GM21529 (cell line): ENCODE results near the gene RAX.
A peak's percentile ranks its signal among the peaks of the same experiment; 100 is the strongest.

Experiments used
- ATAC-seq: cut with Tn5 transposase; IDR thresholded peaks from one replicate; pipeline ENCODE4 v1.9.1; 2021; ENCODE audit not compliant: unreplicated experiment

The RAX gene

DNA sequence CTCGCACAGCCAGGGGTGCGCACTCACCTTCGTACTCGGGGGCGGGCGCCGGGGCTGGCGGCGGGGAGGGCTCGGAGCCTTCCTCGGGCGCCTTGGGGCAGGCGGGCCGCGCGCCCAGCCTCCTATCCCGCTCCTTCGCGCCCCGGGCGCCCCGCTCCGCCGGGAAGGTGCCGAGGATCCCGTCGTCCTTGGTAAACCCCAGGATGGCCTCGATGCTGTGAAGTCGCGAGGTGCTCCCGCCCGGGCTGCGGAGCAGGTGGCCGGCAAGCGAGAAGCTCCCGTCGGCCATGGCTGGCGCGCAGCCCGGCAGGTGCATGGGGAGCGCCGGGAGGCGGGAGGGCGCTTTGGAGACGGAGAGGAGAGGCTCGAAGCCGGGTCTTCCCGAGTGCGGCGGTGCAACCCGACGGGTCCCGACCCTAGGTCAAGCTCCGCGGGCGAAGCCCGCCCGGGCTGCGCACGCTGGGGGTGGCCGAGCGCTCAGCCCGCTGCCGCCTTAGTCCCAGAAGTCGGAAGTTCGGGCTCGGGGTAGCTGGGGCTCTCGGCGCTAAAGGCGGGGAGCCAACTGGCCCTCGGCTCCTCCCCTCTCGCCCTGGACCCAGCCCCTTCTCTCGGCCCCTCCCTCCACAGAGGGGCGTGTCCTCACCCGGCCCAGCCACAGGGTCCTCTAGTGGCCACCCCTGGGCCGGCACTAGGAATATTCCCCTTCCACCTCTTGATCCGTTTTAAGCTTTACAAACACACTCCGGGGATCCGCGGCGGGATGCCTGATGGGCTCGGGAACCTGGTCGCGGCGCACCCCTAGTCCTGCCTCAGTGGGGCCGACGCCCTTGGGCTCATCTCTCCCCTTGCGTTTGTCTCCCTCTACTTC is at the start of gene RAX:
RAX (minus strand) TSS at position 564 of the 868 bp plus-strand sequence; CDS start at position 316, 248 bp downstream.
- ATAC-seq = no peak

DNA sequence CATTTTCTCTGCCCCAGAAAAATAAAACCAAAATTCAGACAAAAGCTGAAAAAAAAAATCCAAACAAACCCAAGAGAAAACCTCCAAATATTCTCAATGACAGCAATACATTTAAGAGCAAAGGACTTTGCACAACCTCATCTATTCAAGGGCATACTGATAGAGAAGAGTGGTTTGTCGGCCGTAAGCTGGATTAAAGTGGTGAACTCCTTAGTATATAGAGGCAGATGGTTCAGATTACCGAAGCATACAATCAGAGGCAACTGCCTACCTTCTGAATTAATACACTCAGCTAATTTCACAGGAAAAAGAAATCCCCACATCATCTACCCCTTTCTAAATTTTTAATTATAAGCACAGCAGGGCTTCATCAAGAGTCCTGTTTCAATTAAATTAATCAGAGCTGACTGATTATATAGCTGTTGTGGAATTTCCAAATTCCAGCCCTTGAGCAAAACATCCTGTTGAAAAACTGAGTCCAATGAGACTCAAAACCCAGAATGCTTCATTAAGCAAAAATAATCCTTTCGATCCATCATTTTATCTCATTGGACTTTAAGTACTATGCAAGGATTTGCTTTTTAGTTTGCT is 45.3 kb upstream of the RAX start, which contains the start of gene CPLX4:
CPLX4 (minus strand) TSS at position 190 of the 591 bp plus-strand sequence; CDS start at position 3, 187 bp downstream.
- no peak for ATAC-seq

DNA sequence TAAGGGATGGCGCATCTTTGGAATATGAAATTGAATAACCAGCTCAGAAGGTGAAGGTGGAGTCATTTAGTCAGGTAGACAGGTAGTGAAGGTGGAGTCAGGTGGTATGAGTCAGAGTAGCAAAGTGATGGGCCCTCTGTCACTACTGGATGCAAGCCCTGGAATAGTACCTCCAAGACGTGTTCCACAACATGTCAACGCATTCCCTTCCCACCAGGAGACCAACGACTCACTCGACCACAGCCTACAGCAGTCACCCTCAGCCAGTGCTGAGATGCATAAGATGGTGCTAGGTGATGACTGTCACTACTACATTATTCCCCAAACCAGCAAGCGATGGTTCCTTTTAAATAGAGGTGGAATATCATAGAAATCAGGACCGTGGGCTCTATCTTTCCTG is 38.4 kb upstream of the RAX start:
- no peak for ATAC-seq

DNA sequence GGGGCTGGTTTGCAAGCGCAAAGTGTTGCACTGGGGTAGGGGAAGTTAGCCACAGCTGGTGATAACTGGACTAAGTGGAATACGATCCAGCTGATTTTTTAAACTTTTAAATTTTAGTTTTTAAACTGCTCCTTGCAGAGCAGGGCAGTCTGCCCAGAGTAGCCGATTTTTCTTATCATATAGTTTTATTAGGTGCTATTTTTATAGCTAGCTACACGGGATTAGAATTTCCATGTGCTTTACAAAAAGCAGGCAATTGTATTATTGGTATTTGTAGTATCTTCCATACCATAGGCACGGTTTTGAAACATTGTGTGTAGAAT is 35.6 kb upstream of the RAX start:
- ATAC-seq = no peak

DNA sequence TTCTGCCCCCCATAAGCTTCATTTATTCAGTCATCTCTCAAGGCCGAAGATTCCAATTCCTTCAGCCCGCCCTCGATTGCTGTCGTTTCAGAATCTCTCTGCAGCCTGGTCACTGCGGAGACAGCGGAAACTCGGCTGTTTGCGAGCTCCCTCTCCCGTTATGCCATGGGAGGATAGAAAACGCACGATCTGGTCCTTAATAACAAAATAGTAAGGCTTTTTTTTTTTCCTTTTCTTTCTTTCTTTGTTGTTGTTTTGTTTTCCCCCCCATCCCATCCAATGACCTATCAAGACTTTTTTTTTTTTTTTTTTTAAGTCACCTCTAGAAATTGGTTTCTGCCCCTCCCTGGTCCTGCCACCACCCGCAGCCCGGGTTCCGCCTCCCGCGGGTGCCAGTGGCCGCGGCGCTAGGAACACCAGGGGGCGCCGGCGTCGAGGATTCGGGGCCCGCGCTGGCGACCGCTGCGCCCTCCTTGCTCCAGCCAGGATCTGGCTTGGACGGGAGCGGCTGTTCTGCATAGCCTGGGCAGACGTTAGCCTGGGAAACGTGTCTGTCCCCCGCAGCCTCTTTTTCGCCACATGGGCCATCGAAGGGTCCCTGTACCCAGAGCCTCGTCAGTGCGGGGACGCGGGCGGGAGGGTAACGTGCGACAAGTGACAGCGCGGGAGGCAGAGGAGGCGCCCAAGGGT is 35.1 kb upstream of the RAX start:
- peak; percentile 92 for ATAC-seq

DNA sequence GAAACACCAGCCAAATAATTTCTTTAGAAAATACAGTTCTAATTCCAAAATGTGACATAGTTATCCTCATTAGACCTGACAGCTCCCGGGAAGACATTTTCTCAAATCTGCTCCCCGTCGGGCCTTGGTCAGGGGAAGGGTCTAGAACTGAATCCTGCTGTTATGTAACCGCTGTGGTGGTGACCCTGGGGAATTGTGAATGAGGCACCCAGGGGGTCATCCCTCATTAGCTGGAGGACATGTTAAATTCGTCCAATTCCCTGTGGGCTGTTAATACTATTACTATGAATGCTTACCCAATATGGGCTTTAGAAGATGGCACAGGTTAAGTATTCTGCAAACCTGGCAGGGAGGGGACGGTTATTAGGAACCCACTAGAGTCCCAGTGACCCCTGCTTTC is 33.4 kb upstream of the RAX start:
- ATAC-seq = no peak

DNA sequence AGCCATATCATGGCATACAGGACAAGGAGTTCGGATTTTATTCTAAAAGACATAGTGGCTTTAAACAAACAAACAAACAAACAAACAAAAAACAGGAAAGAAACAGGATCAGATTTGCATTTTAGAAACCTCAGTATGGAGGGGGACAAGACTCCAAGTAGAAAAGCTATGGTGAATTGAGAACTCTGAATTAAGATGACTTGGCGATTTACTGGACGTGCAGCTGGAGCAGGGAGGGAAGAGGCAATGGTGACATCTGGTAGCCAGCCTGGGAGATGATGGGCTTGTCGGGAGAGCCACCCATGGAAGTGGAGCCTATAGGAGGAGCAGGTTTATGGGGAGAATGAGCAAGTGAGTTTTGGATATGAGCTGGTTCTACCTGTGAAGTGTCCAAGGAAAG is 32.0 kb upstream of the RAX start:
- no peak for ATAC-seq

DNA sequence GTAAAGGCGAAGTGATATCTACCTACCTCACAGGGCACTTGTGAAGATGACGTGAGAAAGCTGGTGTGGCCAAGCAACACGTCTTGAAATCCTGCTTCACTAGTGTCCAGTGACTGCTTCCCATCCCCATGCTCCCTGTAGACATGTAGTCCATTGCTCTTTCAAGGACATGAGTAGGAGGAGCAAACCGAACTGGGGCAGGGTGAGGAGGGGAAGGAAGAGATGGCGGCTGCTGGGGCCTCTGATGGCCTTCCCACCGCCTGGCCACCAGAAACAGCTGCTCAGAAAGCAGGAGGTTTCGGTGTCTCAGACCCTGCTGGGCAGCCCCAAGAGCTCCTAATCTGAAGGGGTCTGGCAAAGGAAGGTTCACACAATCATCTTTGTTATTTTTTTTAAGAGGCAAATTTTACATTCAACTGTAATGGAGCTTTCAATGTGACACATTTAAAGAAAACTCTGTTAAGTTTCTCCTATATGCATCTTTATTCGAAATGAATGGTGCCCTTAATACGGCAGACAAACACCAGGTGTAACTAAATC is 30.5 kb upstream of the RAX start:
- no peak for ATAC-seq

DNA sequence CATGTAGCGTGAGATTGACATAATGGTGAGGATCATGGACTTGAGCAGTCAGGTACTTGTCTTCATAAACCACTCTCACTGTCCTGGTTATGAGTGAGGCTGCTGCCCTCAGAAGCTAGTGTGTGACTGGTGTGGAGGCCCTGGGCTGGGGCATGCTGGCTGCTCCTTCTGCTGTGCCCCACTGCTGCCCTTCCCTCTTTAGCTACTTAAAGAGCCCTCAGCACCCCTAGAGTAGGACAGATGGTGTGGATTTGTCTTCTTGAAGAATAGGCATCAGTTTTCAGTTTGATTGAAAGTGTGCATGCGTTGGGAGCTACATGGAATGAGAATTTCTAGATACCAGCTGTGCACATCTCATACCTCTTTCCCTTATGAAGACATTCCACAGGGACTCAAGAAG is 29.8 kb upstream of the RAX start:
- no peak for ATAC-seq

DNA sequence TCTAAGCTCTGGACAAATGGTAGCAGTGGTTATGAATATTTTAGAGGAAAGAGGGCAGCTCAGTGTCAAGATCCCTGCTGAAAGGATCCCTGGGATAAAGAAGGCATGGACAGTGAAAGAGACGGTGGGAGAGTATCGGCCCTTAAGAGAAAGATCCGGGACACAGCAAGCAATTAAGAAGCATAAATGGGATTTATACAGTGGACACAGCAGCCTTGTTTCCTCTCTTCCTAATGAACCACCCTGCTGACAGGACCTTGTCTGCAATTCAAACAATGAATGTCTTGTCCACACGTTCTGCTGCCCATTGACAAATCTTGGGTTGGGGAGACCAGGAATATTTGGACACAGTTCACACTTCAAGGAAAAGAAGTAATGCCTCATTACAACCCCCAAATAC is 28.7 kb upstream of the RAX start:
- ATAC-seq = no peak

DNA sequence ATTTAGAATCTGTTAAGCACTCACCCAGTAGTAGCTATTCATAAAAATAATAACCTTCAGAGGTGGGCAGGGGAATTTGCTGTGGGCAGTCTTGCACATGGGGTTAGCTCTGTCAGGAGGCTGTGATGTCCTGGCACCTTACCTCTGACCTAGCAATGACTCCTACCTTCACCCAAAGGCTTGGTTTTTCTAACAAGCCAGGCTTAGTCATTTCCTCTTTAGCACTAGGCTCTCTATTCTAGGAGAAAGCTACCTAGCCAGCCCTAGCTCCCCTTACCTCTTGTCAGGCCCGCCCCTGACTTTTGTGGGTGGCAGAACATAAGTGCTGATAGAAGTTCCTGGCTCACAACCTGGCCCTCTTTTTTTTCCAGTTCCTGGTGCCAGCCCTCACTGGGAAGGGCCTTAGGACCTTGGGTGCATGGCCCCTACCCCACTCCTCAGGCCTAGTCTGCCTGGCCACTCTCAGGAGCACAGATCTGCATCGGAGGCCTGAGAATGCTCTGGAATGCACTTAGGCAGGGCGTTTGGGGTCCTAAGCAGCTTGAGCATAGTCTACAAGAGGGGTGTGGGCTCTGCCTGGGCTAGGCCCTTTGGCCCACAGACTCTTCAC is 27.5 kb upstream of the RAX start:
- no peak for ATAC-seq

DNA sequence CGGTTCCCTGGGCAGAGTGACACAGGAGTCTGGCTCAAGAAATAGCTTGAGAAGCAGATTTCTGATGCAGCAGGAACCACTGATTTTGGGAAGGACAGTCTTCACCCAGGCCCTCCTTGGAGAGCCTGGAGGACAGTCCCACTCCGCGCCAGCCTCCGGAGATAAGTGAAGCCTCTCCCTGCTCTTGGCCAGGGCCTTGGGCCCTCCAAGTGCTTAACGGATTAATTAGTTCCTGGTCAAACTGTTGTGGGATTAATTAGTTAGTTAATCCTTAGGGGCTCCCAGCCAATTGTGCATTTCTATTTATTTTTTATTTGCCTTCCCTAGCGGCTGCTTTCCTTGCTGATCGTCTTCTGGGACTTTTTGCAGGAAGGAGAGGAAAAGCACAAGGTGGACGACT is 25.6 kb upstream of the RAX start:
- ATAC-seq = no peak

DNA sequence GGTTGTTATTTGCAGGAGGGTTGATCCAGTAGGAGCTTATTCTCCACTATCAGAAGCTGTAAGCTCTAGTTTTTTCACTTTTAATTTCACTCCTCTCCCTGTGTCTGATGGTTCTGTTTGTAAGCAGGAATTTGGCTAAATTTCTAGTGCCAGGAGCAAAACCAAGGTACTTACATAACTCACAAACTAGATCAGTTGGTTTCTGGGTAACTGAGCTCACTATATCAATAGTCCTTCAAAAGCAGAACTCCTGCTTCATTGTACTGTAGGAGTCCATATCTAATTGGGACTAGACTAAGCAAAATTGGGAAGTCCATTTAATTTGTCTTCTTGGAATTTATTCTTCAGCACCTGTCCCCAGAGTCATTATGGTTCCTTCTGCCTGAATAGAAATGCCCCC is 20.1 kb upstream of the RAX start:
- ATAC-seq = no peak

DNA sequence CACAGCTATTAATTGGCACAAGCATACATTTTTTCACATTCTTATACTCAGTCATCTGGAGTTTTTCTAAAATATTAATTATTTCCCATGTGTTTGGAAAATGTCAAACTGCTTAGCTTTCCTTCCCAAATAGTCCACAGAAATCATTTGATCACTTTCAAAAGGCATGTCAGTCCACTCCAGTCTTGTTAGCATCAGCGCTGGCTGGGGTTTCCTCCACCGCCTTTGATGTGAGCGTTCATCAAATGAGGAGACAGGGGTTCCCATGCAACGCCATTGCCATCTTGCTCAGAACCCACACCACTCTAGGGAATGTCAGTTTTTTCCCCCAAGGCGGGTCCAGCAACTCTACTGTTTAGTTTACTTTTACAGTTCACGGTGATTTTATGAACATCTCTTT is 13.1 kb upstream of the RAX start:
- ATAC-seq = no peak

DNA sequence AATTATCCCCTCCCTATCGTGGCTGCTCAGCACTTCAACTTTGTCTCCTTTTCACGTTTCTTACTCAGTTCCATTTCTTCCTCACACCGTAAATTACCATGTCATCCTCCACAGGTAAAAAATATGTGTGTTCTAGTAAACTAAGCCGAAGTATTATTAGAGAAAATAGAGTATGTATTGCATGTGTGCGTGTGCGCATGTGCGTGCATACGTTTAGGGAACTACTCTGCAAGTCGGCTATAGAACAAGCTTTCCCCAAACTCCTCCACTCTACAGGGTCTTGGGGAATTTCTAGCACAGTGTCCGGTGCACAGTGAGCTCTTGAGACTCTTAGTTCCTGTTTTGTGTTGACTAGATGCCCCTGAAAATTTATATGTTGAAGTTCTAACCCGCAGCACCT is 9.1 kb upstream of the RAX start:
- ATAC-seq = no peak

DNA sequence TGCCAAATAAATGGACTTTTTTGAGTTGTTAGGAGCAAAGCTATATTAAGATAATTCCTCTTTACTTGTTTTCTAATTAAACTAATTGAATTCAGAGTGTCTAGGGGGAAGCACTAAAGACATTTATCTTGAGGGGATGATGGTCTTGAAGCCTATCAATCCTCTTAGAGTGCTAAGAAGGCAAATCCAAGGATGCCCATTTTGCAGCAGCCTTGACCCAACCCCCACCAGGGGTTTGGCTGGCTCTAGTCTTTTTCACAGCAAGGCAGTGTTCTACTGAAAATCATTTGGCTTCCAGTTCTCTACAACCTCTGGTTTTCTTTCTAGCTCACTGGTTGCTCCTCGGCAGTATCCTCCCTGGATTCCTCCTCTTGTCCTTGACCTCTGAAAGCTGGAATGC is 6.5 kb upstream of the RAX start:
- ATAC-seq = no peak

DNA sequence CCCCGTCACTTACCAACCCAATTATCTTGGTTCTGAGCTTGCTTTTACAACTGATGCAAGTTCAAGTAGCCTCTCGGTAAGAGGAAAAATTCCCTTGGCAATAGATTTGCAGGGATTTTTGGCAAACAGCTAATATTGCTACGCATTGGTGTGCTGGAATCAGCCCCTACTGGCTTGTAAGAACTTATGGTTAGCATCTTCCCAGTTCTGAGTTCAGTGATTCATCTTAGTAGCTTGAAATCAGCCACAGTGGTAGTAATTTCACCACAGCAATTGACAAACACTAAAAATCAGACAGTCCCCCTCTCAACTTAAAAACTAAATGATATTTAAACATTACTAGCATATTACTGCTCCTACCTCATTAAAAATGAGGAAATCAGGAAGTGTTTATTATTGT is 5.9 kb upstream of the RAX start:
- ATAC-seq = no peak

DNA sequence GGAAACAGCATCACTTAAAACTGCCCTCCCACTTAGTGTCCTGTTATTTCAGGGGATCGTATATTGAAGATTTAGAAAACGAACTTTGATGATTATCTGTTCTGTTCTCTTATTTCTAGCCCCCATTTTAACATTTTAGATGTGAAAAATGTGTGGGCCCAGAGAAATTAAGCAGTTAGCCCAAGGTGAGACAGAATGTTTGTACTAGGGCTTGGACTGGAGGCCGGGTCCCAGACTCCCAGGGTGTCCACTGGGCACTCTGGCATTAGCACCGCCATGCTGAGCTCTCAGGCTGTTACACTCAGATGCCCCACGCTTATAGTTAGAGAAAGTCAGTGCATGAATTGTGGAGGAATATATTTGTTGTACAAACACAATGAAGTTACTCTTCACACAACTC is 5.5 kb upstream of the RAX start:
- no peak for ATAC-seq

DNA sequence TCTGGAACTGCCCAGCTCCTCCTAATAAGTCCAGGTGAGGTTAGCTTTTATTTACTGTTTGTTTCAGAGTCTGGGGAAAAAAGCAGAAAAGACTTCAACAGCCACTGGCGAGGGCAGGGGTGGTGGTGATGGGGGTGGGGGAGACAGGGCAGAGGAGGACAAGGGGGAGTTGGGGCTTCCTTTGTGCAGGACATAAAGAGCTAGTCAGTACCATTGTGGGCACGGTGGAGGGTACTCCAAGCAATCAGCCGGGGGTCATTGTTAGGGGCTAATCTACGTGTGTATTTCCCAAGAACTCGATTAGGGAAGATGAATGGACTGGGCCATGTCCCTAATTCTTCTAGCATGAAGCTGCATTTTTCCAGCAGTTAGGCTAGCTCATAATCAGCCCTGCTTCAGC is 2.8 kb upstream of the RAX start:
- no peak for ATAC-seq

DNA sequence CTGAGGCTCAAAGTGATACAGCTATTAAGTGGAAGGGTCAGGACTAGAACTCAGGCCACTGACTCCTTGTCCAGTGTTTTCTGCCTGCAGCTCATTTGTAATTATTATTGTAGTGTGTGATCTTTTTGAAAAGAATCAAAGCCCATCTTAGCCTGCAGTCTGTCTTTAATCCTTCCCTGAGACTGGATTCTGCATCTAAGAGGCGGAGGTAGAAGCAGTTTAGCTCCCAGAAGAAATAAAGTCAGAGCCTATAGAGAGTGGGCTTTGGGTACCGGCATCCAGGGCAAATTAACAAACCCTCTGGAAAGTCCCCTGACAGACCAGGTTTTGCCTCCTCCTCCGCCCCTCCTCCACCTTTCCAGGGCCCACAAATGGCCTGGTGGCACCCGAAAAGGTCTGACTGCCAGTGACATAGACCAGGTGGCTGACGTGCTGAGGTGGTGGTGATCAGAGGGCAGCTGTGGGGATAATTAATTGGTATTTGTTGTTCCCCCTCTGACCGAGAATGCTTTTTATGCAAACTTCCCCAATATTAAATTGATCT is 2.2 kb upstream of the RAX start:
- no peak for ATAC-seq

DNA sequence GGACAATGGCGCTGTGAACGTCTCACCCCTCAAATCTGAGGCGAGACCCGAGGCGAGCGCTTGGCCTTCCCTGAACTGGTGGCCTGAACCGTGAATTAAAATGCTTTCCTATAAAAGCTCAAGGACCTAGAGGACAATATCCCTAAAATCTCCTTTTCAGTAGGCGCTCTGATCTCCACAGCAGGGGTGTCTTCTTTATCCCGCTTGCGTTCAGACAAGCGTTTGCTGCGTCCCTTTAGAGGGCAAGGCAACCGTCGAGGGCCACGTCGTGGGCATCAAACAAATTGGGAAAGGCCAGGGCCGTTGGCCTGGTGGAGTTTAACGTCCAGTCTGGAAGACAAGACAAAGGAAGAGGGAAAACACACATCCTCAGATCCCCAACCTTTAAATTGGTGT is 1.3 kb upstream of the RAX start:
- ATAC-seq = no peak
